H9 (cell line): Measurements from ENCODE around the gene ZNF407. TPM values are rescaled to one million over a fixed set of nuclear protein-coding genes. Genes with fewer than 3 reads are reported as not detected.

Experiments
- DNase-seq: peaks from one replicate; pipeline ENCODE4 v3.0.0-alpha.2; 2017
- H2AFZ ChIP-seq: one replicate; pipeline ENCODE4 v1.6.1; 2013; ENCODE audit warnings: mild to moderate bottlenecking, low read length, control low read depth, moderate library complexity
- H2AK5ac ChIP-seq: 2 replicates; pipeline ENCODE4 v1.6.1; 2013; ENCODE audit warnings: low read length, control low read depth, mixed read lengths; ENCODE audit not compliant: insufficient read length
- H2BK120ac ChIP-seq: one replicate; pipeline ENCODE4 v1.6.1; 2013; ENCODE audit warnings: low read depth, mild to moderate bottlenecking, low read length, control low read depth, inconsistent platforms; ENCODE audit not compliant: poor library complexity, severe bottlenecking
- H2BK12ac ChIP-seq: 2 replicates; pipeline ENCODE4 v1.6.1; 2013; ENCODE audit warnings: low read length, control low read depth, mixed read lengths, low read depth; ENCODE audit not compliant: insufficient read length
- H2BK15ac ChIP-seq: 2 replicates; pipeline ENCODE4 v1.6.1; 2013; ENCODE audit warnings: low read depth, low read length, control low read depth
- H2BK20ac ChIP-seq: one replicate; pipeline ENCODE4 v1.6.1; 2013; ENCODE audit warnings: low read depth, mild to moderate bottlenecking, low read length, control low read depth, inconsistent platforms; ENCODE audit not compliant: poor library complexity, severe bottlenecking
- H2BK5ac ChIP-seq: 2 replicates; pipeline ENCODE4 v1.6.1; 2013; ENCODE audit warnings: low read length, control low read depth, mixed read lengths; ENCODE audit not compliant: insufficient read length
- H3K14ac ChIP-seq: 2 replicates; pipeline ENCODE4 v1.6.1; 2013; ENCODE audit warnings: low read length, control low read depth; ENCODE audit not compliant: insufficient read depth
- H3K18ac ChIP-seq: 2 replicates; pipeline ENCODE4 v1.6.1; 2013; ENCODE audit warnings: low read depth, mild to moderate bottlenecking, mixed read lengths, low read length, control low read depth; ENCODE audit not compliant: insufficient read length
- H3K23ac ChIP-seq: 2 replicates; pipeline ENCODE4 v1.6.1; 2013; ENCODE audit warnings: low read length, control low read depth, mixed read lengths, low read depth; ENCODE audit not compliant: insufficient read length
- H3K23me2 ChIP-seq: 2 replicates; pipeline ENCODE4 v1.6.1; 2013; ENCODE audit warnings: low read depth, mild to moderate bottlenecking, mixed read lengths, low read length, control low read depth; ENCODE audit not compliant: insufficient read length, poor library complexity, severe bottlenecking
- H3K27ac ChIP-seq: 2 replicates; pipeline ENCODE4 v1.5.1; 2013; ENCODE audit warnings: low read length, control low read depth, mixed read lengths, low read depth; ENCODE audit not compliant: insufficient read length
- H3K27me3 ChIP-seq: 2 replicates; pipeline ENCODE4 v1.6.1; 2013; ENCODE audit warnings: low read length, control low read depth, inconsistent platforms; ENCODE audit not compliant: insufficient read depth
- H3K4ac ChIP-seq: 2 replicates; pipeline ENCODE4 v1.6.1; 2013; ENCODE audit warnings: low read depth, mild to moderate bottlenecking, control low read depth, inconsistent platforms, low read length, moderate library complexity
- H3K4me1 ChIP-seq: 2 replicates; pipeline ENCODE4 v1.6.1; 2013; ENCODE audit warnings: low read length, control low read depth, inconsistent platforms; ENCODE audit not compliant: insufficient read depth
- H3K4me2 ChIP-seq: 2 replicates; pipeline ENCODE4 v1.6.1; 2013; ENCODE audit warnings: low read length, control low read depth, mixed read lengths; ENCODE audit not compliant: insufficient read length, insufficient read depth
- H3K56ac ChIP-seq: 2 replicates; pipeline ENCODE4 v1.6.1; 2013; ENCODE audit warnings: low read depth, mild to moderate bottlenecking, mixed read lengths, low read length, control low read depth; ENCODE audit not compliant: insufficient read length
- H3K79me1 ChIP-seq: 2 replicates; pipeline ENCODE4 v1.6.1; 2013; ENCODE audit warnings: low read depth, mild to moderate bottlenecking, moderate library complexity, low read length, control low read depth, inconsistent platforms; ENCODE audit not compliant: insufficient read depth, poor library complexity, severe bottlenecking
- H3K79me2 ChIP-seq: 2 replicates; pipeline ENCODE4 v1.6.1; 2013; ENCODE audit warnings: low read length, control low read depth, inconsistent platforms; ENCODE audit not compliant: insufficient read depth
- H3K9ac ChIP-seq: 2 replicates; pipeline ENCODE4 v1.6.1; 2013; ENCODE audit warnings: low read length, control low read depth, mixed read lengths; ENCODE audit not compliant: insufficient read length; ENCODE audit errors: extremely low read depth
- H3K9me3 ChIP-seq: one replicate; pipeline ENCODE4 v1.6.1; 2013; ENCODE audit warnings: low read depth, low read length, inconsistent platforms; ENCODE audit not compliant: control insufficient read depth
- H3T11ph ChIP-seq: one replicate; pipeline ENCODE4 v1.6.1; 2013; ENCODE audit warnings: mild to moderate bottlenecking, low read length, control low read depth, inconsistent platforms
- H4K20me1 ChIP-seq: one replicate; pipeline ENCODE4 v1.6.1; 2013; ENCODE audit not compliant: control insufficient read depth, insufficient read length, insufficient read depth
- H4K5ac ChIP-seq: 2 replicates; pipeline ENCODE4 v1.6.1; 2013; ENCODE audit warnings: low read depth, mild to moderate bottlenecking, mixed read lengths, low read length, control low read depth; ENCODE audit not compliant: insufficient read length
- H4K8ac ChIP-seq: replicated peaks from 2 replicates; pipeline ENCODE4 v1.6.1; 2013; ENCODE audit warnings: low read length, control low read depth, mixed read lengths, low read depth; ENCODE audit not compliant: insufficient read length
- H4K91ac ChIP-seq: 2 replicates; pipeline ENCODE4 v1.6.1; 2013; ENCODE audit warnings: low read depth, mild to moderate bottlenecking, moderate library complexity, mixed read lengths, low read length, control low read depth; ENCODE audit not compliant: insufficient read length
- H3K27ac Mint-ChIP-seq, 3 experiments: 2 replicates in 2 of 3; 3 replicates in 1 of 3; pipeline ENCODE4 v1.8.0; 2020 to 2021; ENCODE audit warnings: mixed read lengths in 3 of 3, mild to moderate bottlenecking in 1 of 3, moderate library complexity in 1 of 3
- H3K27me3 Mint-ChIP-seq: 2 replicates; pipeline ENCODE4 v1.8.0; 2021; ENCODE audit warnings: low read depth, mild to moderate bottlenecking, moderate library complexity, mixed read lengths
- H3K36me3 Mint-ChIP-seq, 3 experiments: 2 replicates in 2 of 3; 3 replicates in 1 of 3; pipeline ENCODE4 v1.8.0; 2020 to 2021; ENCODE audit warnings: low read depth in 3 of 3, mixed read lengths in 3 of 3; ENCODE audit not compliant: insufficient read depth in 1 of 3
- H3K4me1 Mint-ChIP-seq, 2 experiments: 2 replicates each; pipeline ENCODE4 v1.8.0; 2020; ENCODE audit warnings: mixed read lengths in 2 of 2
- H3K4me3 Mint-ChIP-seq, 2 experiments: 2 replicates in 1 of 2; 3 replicates in 1 of 2; pipeline ENCODE4 v1.8.0; 2020 to 2021; ENCODE audit warnings: mild to moderate bottlenecking in 2 of 2, mixed read lengths in 2 of 2, moderate library complexity in 1 of 2
- H3K9me3 Mint-ChIP-seq, 2 experiments: 2 replicates in 1 of 2; 3 replicates in 1 of 2; pipeline ENCODE4 v1.8.0; 2020; ENCODE audit warnings: mild to moderate bottlenecking in 2 of 2, mixed read lengths in 2 of 2, moderate library complexity in 1 of 2
- CTCF ChIP-seq: fragments of 200-600 bp; sonication (generic); conservative IDR thresholded peaks from 3 replicates; pipeline ENCODE4 v1.8.0; 2021; ENCODE audit warnings: antibody characterized with exemption, mild to moderate bottlenecking
- total RNA-seq: library from RNA; stranded (reverse); gene quantifications from 2 replicates; pipeline ENCODE4 v1.2.1, GENCODE V29; 2021

Gene ZNF407
- total RNA-seq, 1 experiment from 2014 or later, result 8.7 TPM

DNA sequence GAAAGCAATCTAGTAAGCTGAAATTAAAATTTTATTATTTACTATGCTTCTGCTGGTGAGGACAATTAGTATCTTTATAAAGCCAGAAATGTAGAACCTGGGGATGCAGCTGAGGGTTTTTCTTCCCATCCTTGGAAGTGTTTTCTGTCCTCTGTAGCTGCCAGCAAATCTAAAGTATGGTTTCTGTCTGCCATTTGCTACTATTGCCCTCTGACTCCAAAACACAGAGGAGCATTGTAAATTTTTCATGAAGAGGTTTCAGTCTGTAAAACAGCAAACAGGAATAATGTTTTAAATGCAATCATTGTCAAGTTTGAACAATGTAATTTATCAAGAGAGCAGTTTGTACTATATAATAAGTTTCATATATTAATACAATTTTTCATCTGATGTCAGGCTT is 258.8 kb downstream of the ZNF407 start:
- H3K56ac ChIP-seq, result no peak overlapping the region
- no peak overlapping the region for H3K9ac ChIP-seq
- no peak overlapping the region for H2BK15ac ChIP-seq
- H2AK5ac ChIP-seq, result no peak overlapping the region
- H3K36me3 Mint-ChIP-seq, result no peaks in the 10 kb centered on the region
- no peaks in the 10 kb centered on the region for H3K27me3 ChIP-seq
- H3K4me3 Mint-ChIP-seq, result no peak overlapping the region
- H3K23me2 ChIP-seq, result no peaks in the 10 kb centered on the region
- H3K27ac ChIP-seq, result no peak overlapping the region
- H3K27me3 Mint-ChIP-seq, result no peaks in the 10 kb centered on the region
- no peak overlapping the region for H3K4me2 ChIP-seq
- TF ChIP-seq CTCF, result no peak
- no peak overlapping the region for H2BK5ac ChIP-seq
- no peak overlapping the region for H4K91ac ChIP-seq
- H2BK120ac ChIP-seq, result no peak overlapping the region
- no peaks in the 10 kb centered on the region for H4K20me1 ChIP-seq
- H3K9me3 ChIP-seq, result no peaks in the 10 kb centered on the region
- no peak overlapping the region for H3K27ac Mint-ChIP-seq
- no peak overlapping the region for H2AFZ ChIP-seq
- no peak overlapping the region for H3K4ac ChIP-seq
- no peak overlapping the region for H3K23ac ChIP-seq
- DNase-seq, result no peak
- H3T11ph ChIP-seq, result no peak overlapping the region
- no peak overlapping the region for H4K5ac ChIP-seq
- no peaks in the 10 kb centered on the region; the same call in 1 of the 2 replicates for H3K4me1 ChIP-seq
- no peak overlapping the region for H2BK20ac ChIP-seq
- H3K79me1 ChIP-seq, result no peaks in the 10 kb centered on the region
- H3K79me2 ChIP-seq, result no peaks in the 10 kb centered on the region
- H3K18ac ChIP-seq, result no peak overlapping the region
- peaks cover 5 to 8% of the 10 kb centered on the region in 2 experiments for H3K4me1 Mint-ChIP-seq
- no peaks in the 10 kb centered on the region for H3K9me3 Mint-ChIP-seq
- no peak overlapping the region for H3K14ac ChIP-seq
- H4K8ac ChIP-seq, result no peak overlapping the region
- H2BK12ac ChIP-seq, result no peak overlapping the region
